BJ (cell line): Measurements from ENCODE around the gene BCAS3. TPM values are rescaled to one million over a fixed set of nuclear protein-coding genes. Genes with fewer than 3 reads are reported as not detected.
"Not testable (repeated sequence)": the region's sequence is repeated elsewhere in the genome, so short reads cannot be mapped to it uniquely, and the experiment has no call there.

Experiments
- CTCF ChIA-PET: fragments of 350-600 bp; formaldehyde crosslinking; extraction: SDS; loops from one replicate; lab custom pipeline; 2021; ENCODE audit warnings: antibody characterized with exemption, inconsistent platforms; lab: Yijun Ruan, JAX
- POLR2A ChIA-PET: fragments of 300-600 bp; sonication (Branson Sonifier 250); formaldehyde crosslinking; extraction: SDS; loops from one replicate; lab custom pipeline; 2021; ENCODE audit warnings: antibody characterized with exemption; lab: Charles Lee
- DNase-seq: peaks from one replicate; pipeline ENCODE4 v3.0.0-alpha.2; 2011; ENCODE audit warnings: low read depth
- H3K27me3 ChIP-seq: 2 replicates; pipeline ENCODE4 v1.6.0; 2011; ENCODE audit warnings: low read length; ENCODE audit not compliant: control insufficient read depth, insufficient read depth
- H3K36me3 ChIP-seq: 2 replicates; pipeline ENCODE4 v1.5.1; 2011; ENCODE audit warnings: low read length; ENCODE audit not compliant: control insufficient read depth, insufficient read depth
- H3K4me3 ChIP-seq: 2 replicates; pipeline ENCODE4 v1.5.1; 2011; ENCODE audit warnings: low read depth, mild to moderate bottlenecking, control low read depth, low read length
- polyA plus RNA-seq: library from polyadenylated mRNA; depleted of rRNA; stranded (reverse); fragments of >200 nt; gene quantifications from 2 replicates; pipeline ENCODE4 v1.2.3, GENCODE V29; 2011
- TF ChIP-seq, protein P1 (sequence below): IDR thresholded peaks from 2 replicates; pipeline ENCODE4 v1.5.1; 2011; ENCODE audit warnings: low read depth, mild to moderate bottlenecking, control low read depth, inconsistent platforms, low read length, moderate library complexity; ENCODE audit not compliant: insufficient read depth

BCAS3 gene
- polyA plus RNA-seq, 1 experiment: 19.5 TPM

GRCh38 chr17:61144137-61144536, 466.5 kb downstream of the BCAS3 start:
- DNase-seq: no peak
- ChIA-PET CTCF (no interaction called here), POLR2A (no interaction called here)
- TF ChIP-seq, protein P1, sequence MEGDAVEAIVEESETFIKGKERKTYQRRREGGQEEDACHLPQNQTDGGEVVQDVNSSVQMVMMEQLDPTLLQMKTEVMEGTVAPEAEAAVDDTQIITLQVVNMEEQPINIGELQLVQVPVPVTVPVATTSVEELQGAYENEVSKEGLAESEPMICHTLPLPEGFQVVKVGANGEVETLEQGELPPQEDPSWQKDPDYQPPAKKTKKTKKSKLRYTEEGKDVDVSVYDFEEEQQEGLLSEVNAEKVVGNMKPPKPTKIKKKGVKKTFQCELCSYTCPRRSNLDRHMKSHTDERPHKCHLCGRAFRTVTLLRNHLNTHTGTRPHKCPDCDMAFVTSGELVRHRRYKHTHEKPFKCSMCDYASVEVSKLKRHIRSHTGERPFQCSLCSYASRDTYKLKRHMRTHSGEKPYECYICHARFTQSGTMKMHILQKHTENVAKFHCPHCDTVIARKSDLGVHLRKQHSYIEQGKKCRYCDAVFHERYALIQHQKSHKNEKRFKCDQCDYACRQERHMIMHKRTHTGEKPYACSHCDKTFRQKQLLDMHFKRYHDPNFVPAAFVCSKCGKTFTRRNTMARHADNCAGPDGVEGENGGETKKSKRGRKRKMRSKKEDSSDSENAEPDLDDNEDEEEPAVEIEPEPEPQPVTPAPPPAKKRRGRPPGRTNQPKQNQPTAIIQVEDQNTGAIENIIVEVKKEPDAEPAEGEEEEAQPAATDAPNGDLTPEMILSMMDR: no peak
- Histone ChIP-seq H3K4me3 (no peak overlapping the region), H3K36me3 (peaks cover 1% of the 10 kb centered on the region; the same call in 1 of the 2 replicates), H3K27me3 (no peaks in the 10 kb centered on the region)

GRCh38 chr17:61144617-61145564, 467.2 kb downstream of the BCAS3 start:
- CTCF ChIA-PET: no interaction called here
- peaks cover 1% of the 10 kb centered on the region; the same call in 1 of the 2 replicates for H3K36me3 ChIP-seq

GRCh38 chr17:61146833-61147232, 469.2 kb downstream of the BCAS3 start:
- H3K4me3 ChIP-seq, H3K36me3 ChIP-seq, DNase-seq, CTCF ChIA-PET, POLR2A ChIA-PET, H3K27me3 ChIP-seq: not testable (repeated sequence)

More at GRCh38 chr17:61144617-61145564, 467.2 kb downstream of the BCAS3 start:
- POLR2A ChIA-PET: no interaction called here
- no peak for DNase-seq
- Histone ChIP-seq H3K27me3 (no peaks in the 10 kb centered on the region), H3K4me3 (no peak overlapping the region)
- TF ChIP-seq, protein P1: no peak

GRCh38 chr17:61149106-61149825, 471.6 kb downstream of the BCAS3 start:
- ChIA-PET POLR2A (no interaction called here), CTCF (interaction anchor here (0.9 kb wide), 1 partner anchor 30 kb away, joined by 3 read pairs; no protein-coding TSS in a partner anchor)
- Histone ChIP-seq H3K4me3 (no peak overlapping the region), H3K36me3 (peaks cover 1% of the 10 kb centered on the region; the same call in 1 of the 2 replicates), H3K27me3 (no peaks in the 10 kb centered on the region)
- TF ChIP-seq, protein P1: no peak
- DNase-seq: no peak

DNA sequence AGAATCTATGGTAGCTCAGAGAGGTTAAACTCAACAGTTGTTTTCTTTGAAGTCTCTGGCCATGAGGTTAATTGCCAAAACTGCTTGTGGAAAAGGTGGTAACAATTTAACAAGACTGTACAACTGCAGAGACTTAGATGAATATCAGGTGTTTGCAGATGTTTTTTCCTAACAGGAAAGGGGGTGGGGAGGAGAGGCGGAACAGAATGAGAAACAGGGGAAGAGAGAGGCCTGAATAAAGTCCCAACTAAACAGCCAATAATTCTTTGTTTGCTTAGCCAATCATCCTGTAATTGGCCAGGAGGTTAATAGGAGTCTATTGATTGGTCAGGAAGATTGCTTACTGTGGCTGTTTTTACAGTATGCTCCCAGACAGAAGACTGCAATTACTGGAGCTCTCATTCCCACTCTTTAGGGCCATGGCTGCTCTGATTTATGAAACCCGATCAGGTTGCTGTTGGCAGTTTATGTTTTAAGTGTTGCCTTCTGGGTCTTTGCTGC, 472.3 kb downstream of the BCAS3 start:
- CTCF ChIA-PET: no interaction called here
- TF ChIP-seq, protein P1: no peak
- Histone ChIP-seq H3K4me3 (no peak overlapping the region), H3K36me3 (peaks cover 1% of the 10 kb centered on the region; the same call in 1 of the 2 replicates), H3K27me3 (no peaks in the 10 kb centered on the region)
- POLR2A ChIA-PET: no interaction called here
- DNase-seq: no peak
